ES-I3 (cell line): Measurements from ENCODE around the gene POLR2E.

ENCODE experiments used
- H3K36me3 ChIP-seq: 2 replicates; pipeline ENCODE4 v1.6.1; 2013; ENCODE audit warnings: mild to moderate bottlenecking, low read length, control low read depth, moderate library complexity; ENCODE audit not compliant: insufficient read depth
- H3K4me1 ChIP-seq: 2 replicates; pipeline ENCODE4 v1.6.1; 2013; ENCODE audit warnings: mild to moderate bottlenecking, control low read depth, low read length; ENCODE audit not compliant: insufficient read depth
- H3K9ac ChIP-seq: 2 replicates; pipeline ENCODE4 v1.6.1; 2013; ENCODE audit warnings: low read depth, mild to moderate bottlenecking, low read length, moderate library complexity
- H3K9me3 ChIP-seq: 2 replicates; pipeline ENCODE4 v1.6.1; 2013; ENCODE audit warnings: mild to moderate bottlenecking, low read length, moderate library complexity; ENCODE audit not compliant: control insufficient read depth, insufficient read depth

Gene POLR2E

DNA sequence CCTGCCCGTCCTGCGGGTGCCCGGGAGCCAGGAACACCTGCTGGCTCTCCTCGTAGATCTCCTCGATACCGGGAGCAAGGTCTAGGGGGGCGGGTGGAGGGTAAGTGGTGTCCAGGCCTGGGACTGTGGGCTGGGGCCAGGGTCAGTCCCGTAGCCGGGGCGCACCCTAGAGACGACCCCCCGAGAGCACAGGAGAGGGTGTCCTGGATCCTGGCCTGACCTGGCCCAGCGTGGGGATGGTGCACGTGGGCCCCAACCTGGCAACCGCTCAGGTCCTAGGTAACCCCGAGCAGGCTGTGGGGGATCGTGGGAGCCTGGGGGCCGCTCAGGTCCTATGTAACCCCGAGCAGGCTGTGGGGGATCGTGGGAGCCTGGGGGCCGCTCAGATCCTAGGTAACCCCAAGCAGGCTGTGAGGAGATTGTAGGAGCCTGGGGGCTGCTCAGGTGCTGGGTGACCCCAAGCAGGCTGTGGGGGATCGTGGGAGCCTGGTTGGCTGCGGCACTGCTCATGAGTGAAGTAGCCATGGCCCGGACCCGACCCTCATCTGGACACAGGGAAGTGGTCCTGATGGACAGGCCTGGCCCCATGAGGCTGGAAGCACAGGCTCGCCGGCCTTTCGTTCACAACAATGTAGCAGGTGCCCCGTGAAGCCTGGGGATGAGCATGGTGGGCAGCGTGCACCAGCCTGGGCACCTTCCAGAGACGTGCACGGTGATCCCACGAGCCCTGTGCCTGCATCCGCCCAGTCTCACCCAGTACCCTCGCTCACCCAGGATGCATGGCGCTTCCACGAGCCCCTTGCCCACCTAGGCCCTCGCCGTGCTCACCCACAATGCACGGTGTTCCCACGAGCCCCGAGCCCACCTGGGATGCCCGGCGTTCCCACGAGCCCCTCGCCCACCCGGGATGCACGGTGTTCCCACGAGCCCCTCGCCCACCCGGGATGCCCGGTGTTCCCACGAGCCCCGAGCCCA is 14.8 kb upstream of the POLR2E start:
- no peak overlapping the region for H3K9ac ChIP-seq
- H3K36me3 ChIP-seq, result no peaks in the 10 kb centered on the region; the same call in 1 of the 2 replicates
- no peaks in the 10 kb centered on the region for H3K9me3 ChIP-seq
- peaks cover 12% of the 10 kb centered on the region; the same call in 1 of the 2 replicates for H3K4me1 ChIP-seq

DNA sequence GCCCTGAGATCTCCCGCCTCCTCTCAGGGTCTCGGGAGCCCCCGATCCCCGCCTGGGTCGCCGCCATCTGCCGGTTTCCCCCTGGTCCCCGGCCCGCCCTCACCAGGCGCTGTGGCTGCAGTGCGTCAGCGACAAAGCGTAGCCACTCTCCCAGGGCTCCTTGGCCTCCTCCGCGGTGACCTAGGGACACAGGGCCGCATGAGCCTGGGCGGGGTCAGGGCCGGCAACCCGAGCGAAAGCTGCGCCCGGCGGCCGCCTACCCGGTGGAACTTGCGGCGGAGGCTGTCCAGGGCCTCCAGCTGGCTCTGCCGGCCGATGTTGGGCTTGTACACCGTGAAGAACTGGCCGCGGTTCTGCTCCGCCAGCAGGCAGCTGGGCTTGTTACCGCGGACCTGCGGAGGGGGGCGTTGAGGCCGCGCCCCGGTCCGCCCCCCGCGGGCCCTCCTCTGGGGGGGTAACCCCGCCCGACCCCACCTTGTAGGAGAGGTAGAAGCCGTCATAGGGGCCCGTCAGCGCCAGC is 13.9 kb upstream of the POLR2E start:
- Histone ChIP-seq H3K9ac (no peak overlapping the region), H3K36me3 (no peaks in the 10 kb centered on the region; the same call in 1 of the 2 replicates), H3K9me3 (no peaks in the 10 kb centered on the region), H3K4me1 (peaks cover 12% of the 10 kb centered on the region; the same call in 1 of the 2 replicates)

GRCh38 chr19:1108291-1109031 is 13.3 kb upstream of the POLR2E start:
- no peaks in the 10 kb centered on the region; the same call in 1 of the 2 replicates for H3K36me3 ChIP-seq

GRCh38 chr19:1107661-1108261 is 12.6 kb upstream of the POLR2E start:
- no peak overlapping the region for H3K9ac ChIP-seq
- H3K9me3 ChIP-seq, result no peaks in the 10 kb centered on the region
- H3K4me1 ChIP-seq, result peaks cover 7% of the 10 kb centered on the region; the same call in 1 of the 2 replicates
- H3K36me3 ChIP-seq, result no peaks in the 10 kb centered on the region; the same call in 1 of the 2 replicates

More at GRCh38 chr19:1108291-1109031, 13.3 kb upstream of the POLR2E start:
- peaks cover 10% of the 10 kb centered on the region; the same call in 1 of the 2 replicates for H3K4me1 ChIP-seq
- no peaks in the 10 kb centered on the region for H3K9me3 ChIP-seq
- H3K9ac ChIP-seq, result no peak overlapping the region

DNA sequence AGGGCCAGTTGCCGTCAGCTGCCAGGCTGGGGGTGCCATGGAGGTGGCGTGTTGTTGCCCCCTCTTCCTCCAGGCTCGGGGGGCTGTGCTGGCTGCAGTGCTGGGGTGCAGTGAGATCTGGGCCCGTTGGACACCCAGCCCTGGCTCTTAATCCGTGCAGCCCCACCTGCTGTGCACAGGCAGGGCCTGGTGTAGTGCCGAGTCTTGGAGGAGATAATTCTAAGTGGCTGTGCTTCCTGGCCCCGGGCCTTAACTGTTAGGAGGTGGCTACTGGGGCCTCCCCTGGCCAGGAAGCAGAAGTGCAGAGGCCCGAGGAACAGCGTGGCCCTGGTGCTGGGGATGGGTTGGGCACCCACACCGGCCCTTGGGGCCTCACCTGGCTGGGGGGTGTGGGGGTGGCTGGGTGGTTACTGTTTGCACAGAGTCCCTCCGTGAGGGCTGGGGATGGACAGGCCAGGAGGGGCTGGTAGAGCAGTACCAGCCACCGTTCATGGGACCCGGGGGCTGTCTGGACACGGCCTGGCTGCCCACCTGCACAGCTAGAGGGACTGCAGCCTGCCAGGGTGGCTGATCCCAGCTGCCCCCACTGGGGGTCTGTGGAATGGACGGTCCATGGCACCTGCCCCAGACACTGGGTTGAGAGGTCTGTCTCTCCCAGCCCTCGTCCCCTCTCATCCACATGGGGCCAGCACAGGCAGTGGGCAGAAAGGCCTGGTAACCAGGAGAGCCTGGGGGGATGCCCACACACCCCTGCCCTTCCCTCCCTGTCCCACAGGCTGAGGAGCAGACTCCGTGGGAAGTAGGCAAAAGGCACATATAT is 11.9 kb upstream of the POLR2E start:
- Histone ChIP-seq H3K36me3 (no peaks in the 10 kb centered on the region; the same call in 1 of the 2 replicates), H3K4me1 (peaks cover 9% of the 10 kb centered on the region; the same call in 1 of the 2 replicates), H3K9ac (no peak overlapping the region), H3K9me3 (no peaks in the 10 kb centered on the region)

DNA sequence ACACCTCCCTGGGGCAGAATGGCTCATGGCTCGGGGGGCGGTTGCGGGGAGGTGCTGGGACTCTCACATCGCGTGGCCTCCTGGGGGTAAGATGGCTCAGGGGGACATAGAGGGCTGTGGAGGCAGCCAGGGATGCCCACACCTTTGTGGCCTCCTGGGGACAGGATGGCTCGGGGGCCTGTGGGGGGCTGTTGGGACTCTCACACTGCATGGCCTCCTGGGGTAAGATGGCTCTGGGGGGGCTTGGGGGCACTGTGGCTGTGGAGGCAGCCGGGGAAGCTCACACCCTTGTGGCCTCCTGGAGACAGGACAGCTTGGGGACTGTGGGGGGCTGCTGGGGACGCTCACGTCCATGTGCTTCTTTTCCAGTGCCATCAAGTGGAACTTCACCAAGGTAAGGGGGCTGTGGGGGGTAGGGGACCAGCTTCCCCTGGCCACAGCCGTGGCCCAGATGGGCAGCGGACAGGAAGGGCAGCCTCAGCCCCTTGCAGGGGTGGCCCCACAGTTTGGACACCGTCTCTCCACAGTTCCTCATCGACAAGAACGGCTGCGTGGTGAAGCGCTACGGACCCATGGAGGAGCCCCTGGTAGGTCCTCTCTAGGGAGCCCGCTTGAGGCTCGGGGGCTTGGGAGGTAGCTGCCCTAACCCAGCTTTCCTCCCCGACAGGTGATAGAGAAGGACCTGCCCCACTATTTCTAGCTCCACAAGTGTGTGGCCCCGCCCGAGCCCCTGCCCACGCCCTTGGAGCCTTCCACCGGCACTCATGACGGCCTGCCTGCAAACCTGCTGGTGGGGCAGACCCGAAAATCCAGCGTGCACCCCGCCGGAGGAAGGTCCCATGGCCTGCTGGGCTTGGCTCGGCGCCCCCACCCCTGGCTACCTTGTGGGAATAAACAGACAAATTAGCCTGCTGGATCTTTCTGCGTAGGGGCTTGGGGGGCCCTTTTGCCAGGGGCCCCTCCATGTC is 11.0 kb upstream of the POLR2E start:
- H3K9me3 ChIP-seq, result no peaks in the 10 kb centered on the region
- H3K9ac ChIP-seq, result no peak overlapping the region
- H3K36me3 ChIP-seq, result no peaks in the 10 kb centered on the region; the same call in 1 of the 2 replicates
- H3K4me1 ChIP-seq, result peaks cover 9% of the 10 kb centered on the region; the same call in 1 of the 2 replicates

DNA sequence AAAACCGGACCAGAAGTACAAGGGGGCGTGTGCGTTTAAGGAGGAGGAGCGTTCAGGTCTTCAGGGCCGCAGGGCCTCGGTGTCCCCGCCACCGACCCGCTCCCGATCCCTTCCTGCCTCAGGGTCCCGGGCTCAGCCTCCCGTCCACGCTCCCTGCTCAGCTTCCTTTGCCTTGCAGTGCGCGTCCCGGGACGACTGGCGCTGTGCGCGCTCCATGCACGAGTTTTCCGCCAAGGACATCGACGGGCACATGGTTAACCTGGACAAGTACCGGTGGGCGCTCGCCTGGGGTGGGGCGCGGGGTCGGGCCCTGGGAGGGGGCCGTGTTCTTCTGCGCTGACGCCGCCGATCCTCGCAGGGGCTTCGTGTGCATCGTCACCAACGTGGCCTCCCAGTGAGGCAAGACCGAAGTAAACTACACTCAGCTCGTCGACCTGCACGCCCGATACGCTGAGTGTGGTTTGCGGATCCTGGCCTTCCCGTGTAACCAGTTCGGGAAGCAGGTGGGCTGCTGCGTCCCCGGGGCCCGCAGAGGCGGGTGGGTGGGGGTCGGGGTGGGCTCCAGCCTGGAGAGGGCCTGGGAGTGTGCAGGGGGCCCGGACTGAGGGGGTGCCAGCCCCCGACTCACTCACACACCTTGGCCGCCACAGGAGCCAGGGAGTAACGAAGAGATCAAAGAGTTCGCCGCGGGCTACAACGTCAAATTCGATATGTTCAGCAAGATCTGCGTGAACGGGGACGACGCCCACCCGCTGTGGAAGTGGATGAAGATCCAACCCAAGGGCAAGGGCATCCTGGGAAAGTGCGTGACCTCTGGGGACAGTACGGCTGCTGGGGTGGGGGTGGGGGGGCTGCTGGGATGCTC is 10.1 kb upstream of the POLR2E start:
- peak overlapping the region; percentile 75 for H3K9ac ChIP-seq
- no peaks in the 10 kb centered on the region for H3K9me3 ChIP-seq
- no peaks in the 10 kb centered on the region; the same call in 1 of the 2 replicates for H3K36me3 ChIP-seq
- peaks cover 9% of the 10 kb centered on the region; the same call in 1 of the 2 replicates for H3K4me1 ChIP-seq

DNA sequence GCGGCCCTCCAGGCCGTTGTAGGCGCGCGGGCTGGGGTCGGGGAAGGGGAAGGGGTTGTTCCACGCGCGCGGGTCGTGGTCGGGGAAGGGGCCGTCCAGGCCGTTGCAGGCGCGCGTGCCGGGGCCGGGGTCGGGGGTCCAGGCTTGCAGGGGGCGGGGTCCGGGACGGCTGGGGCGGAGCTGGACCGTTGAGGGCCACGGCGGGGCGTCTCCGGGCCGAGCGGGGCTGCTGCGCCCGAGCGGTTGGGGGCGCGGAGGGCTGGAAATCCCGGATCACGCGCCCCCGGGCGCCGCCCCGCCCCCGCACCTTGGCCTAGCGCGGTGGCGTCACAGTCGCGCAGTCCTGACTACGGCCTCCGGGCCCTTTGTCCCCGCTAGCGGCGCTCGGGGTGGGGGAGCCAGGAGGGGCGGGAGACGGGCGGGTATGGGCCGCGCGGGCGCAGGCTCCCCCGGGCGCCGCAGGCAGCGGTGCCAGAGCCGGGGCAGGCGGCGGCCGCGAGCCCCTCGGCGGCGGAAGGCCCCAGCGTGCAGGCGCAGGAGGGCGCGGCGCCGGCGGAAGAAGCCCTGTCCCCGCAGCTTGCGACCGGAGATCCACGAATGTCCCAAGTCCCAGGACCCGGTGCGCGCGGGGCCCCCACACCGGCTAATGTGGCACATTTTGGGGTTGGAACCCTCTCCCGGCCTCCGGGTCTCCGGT is 9.3 kb upstream of the POLR2E start:
- H3K36me3 ChIP-seq, result no peaks in the 10 kb centered on the region; the same call in 1 of the 2 replicates
- H3K9ac ChIP-seq, result peak overlapping the region; percentile 75
- H3K9me3 ChIP-seq, result no peaks in the 10 kb centered on the region
- peaks cover 9% of the 10 kb centered on the region; the same call in 1 of the 2 replicates for H3K4me1 ChIP-seq

- peak within 1 kb of the TSS; percentile 75 for H3K9ac ChIP-seq
- no peaks in the 10 kb centered on the region for H3K9me3 ChIP-seq
- H3K36me3 ChIP-seq, result no peaks in the 10 kb centered on the region; the same call in 1 of the 2 replicates
- H3K4me1 ChIP-seq, result peaks cover 9% of the 10 kb centered on the region; the same call in 1 of the 2 replicates
Observed at GRCh38 chr19:1103708-1104310, 8.6 kb upstream of the POLR2E start, which contains the start of gene GPX4. GPX4 (plus strand) TSS chr19:1103994; CDS start chr19:1104044, 50 bp downstream.

- peaks cover 9% of the 10 kb centered on the region; the same call in 1 of the 2 replicates for H3K4me1 ChIP-seq
- H3K36me3 ChIP-seq, result no peaks in the 10 kb centered on the region; the same call in 1 of the 2 replicates
- H3K9ac ChIP-seq, result peak overlapping the region; percentile 36; the same call in 1 of the 2 replicates
- H3K9me3 ChIP-seq, result no peaks in the 10 kb centered on the region
Observed at GRCh38 chr19:1103132-1103707, 8.0 kb upstream of the POLR2E start.
